ENCODE measurements around the gene IL1RAPL1.

IL1RAPL1 gene

DNA sequence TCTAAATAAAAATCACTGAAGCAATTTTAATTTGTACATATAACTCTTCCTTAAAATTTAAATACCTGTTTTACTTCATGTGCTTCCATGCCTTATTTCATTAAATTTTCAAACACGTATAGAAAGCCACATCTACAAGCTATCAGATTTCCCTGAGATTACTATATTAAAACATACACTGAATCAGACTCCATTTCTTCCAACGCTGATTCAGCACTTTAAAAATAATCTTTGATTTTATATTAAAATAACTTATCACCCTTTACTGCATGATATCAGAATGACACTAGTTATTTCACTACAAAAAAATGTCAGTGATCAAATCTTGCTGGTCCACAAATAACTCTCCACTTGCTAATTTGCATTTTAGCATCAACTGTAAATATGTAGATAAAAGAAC lies 550.8 kb downstream of the IL1RAPL1 start:
- no peak for DNase-seq

DNA sequence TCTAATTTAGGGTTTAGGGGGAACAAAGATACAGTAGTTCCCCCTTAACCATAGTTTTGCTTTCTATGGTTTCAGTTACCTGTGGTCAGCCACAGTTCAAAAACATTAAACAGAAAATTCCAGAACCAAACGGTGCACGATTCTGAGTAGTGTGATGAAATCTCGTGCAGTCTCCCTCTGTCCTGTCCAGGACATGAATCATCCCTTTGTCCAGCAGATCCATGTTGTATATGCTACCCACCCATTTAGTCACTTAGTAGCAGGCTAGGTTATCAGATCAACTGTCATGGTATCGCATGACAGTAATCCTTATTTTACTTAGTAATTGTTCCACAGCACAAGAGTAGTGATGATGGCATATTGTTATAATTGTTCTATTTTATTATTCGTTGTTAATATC lies 556.1 kb downstream of the IL1RAPL1 start:
- DNase-seq, result no peak

DNA sequence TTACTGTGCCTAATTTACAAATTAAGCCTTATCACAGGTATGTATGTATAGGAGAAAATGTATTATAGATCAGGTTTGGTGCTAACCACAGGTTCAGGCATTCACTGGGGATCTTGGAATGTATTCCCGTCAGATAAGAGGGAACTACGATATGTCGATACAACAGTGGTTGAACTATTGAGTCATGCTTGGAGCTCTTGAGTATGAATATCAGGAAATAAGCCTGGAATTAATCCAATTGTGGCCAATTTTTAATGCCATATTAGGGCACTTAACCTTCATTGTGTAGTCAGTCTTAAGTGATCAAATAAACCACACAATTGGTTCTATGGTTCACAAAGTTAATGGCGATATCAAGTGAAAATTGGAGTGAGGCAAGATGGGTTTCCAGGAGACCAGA lies 556.5 kb downstream of the IL1RAPL1 start:
- no peak for DNase-seq

DNA sequence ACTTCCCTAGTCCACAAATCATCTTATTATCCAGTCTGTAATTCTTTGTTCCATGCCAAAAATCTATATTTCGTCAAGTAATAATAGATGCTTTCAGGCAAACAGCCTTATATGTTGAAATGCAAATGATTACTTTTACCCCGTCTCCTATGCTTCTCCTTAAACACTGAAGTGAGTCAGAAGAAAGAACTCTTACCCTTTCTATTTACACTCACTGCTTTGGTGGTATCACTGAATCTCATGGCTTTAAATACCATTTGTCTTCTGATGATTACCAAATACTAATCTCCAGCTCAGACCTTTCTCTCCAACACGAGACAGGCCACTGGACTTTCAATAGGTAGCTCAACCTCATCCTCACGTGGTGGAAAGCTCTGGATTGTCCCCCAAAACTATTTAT lies 558.1 kb downstream of the IL1RAPL1 start:
- no peak for DNase-seq

DNA sequence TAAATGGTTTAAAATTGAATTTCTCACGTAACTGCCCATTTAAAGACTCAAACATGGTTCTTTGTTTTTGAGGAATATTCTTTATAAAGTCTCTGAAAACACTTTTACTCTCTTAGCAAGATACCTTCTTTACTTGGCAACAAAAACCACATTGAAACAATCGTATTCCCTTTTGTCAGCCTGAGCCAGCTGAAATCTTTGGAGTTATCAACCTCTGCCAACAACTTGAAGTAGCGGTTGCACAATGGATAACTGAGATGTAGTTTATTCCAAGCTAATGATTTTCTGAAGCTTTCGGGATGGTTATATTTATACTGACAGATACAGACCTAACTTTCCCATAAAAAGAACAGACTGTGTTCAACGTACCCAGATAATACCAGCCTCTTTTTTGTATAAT lies 561.3 kb downstream of the IL1RAPL1 start:
- no peak for DNase-seq

DNA sequence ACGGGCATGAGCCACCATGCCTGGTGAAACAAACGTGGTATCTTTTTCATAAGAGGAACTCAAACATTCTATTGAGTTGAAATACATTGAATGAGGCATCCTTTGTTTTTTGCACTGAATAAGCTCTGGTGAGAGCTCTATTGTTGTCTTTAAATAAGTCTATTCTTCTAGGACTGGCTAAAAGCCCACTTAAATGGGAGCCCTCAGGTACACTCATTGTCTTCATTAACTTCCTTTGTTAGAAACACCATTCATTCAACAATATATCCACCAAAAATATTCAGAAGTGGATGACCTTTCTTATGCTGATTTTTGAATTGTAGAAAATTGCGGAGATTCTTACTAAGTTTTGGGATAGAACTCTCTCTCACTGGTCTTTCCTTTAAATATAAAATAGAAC lies 568.0 kb downstream of the IL1RAPL1 start:
- no peak for DNase-seq

DNA sequence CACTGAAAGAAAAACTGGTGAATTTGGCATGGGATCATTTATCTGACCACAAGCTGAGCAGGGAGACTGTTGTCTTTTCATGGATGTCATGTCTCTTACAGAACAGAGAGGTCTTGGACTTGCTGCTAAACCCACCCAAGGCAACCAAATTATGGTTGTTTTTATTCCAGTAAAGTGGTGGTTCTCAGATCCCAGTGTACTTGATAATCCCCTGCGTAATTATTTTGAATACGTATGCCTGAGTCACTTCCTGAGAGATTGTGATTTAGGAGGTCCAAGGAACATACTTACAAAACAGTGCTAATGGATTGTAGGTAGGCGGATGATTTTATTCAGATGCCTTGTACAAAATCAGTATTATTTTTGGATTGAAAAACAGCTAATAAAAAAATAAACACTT lies 585.6 kb downstream of the IL1RAPL1 start:
- DNase-seq, result no peak

DNA sequence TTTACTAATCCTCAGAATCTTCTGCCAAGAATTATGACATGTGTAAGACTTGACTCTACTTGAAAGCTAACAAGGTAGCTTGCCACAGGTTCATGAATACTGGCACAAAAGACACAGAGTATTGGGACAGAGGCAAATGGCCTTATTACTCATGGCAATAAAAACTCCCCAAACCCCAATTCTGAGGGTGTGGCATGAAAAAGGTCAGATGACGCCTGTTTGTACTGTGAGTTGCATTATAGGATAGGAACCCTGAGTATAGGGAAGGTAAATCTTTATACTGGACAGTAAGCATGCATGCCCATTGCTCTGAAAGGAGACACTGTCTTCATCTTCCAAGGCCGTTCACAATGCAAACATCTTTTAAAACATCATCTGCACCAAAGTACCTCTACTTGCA lies 600.0 kb downstream of the IL1RAPL1 start:
- DNase-seq, result no peak

DNA sequence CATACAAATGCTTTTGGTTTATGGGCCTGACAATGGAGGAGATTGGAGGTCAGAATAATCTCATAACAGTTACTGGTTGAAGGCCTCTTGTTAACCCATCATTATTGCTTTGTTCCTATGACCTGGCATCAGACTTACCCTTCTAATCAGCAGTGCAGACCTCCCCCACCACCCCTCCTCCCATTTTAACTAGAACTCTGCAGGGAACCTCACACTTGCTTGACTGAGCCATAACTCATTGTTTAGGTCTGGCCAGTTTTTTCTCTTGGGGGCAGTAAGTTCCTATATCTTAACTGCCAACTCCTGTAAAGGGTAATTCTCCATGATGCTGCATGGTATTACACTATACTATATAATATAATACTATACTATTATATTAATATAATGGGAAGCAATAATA lies 609.3 kb downstream of the IL1RAPL1 start:
- DNase-seq, result no peak

DNA sequence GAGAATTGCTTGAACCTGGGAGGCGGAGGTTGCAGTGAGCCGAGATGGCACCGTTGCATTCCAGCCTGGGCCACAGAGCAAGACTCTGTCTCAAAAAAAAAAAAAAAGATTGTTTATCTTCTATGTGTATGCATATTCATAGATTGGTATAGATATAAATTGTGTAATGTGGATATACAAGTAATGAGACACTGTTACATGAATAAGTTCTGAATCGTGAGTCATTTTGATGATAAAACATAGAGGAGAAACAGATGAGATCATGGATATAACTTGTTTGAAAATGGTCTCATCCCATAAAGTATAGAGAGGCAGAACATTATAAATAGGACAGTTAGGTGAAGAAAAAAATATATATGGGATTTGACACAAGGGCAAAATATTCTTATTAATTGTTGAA lies 628.0 kb downstream of the IL1RAPL1 start:
- no peak for DNase-seq

DNA sequence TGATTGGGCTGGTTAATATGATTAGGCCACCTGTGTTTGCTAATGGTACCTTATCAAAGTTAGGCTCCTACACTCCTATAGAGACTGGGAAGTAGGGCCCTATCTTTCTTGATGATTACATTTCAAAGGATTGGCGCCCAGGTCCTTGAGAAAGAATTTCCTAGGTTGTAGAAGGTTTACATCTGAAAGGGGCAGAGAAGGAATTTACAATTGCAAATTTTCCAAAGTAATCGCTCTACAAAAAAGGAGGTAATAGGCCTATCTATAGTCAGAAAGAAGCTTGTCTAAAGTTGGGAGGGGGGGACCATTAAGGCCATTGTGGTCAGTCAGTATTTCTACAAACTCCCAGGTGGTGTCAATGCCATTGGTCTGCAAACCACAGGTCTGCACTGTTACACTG lies 638.4 kb downstream of the IL1RAPL1 start:
- no peak for DNase-seq

DNA sequence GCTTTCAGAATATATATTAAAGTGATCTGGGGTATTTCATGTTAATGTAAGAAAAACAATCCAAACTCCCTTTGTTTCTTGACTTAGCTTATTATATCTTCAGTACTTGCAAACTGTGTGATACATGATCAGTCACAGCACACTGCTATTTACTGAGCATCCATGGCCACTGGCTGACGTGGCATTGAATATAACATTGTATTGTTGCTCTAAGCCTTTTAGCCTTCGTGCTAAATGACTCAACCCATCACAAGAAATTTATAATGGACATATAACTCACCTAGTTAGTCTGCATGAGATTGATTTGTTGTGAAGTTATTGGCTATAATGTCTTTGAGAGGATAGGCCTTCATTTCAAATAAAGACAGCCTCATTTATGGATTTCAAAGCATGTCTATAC lies 642.6 kb downstream of the IL1RAPL1 start:
- DNase-seq, result no peak

DNA sequence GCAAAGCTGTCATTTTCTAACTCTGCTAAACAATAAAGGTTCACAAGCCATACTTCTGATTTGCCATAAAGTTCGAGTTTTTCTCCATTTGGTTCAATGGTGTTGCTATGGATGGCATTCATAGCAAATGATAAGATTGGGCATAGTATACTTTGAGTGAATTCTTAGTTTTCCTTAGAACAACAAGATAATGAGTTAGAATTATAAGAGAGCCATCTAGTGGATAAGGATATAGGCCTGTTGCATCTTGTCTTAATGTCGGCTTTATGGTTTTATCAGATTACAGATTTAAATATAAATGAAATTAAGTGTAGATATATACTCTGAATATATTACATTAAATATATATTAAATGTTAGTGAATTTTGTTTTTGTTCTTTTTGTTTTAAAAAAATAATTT lies 644.6 kb downstream of the IL1RAPL1 start:
- no peak for DNase-seq

DNA sequence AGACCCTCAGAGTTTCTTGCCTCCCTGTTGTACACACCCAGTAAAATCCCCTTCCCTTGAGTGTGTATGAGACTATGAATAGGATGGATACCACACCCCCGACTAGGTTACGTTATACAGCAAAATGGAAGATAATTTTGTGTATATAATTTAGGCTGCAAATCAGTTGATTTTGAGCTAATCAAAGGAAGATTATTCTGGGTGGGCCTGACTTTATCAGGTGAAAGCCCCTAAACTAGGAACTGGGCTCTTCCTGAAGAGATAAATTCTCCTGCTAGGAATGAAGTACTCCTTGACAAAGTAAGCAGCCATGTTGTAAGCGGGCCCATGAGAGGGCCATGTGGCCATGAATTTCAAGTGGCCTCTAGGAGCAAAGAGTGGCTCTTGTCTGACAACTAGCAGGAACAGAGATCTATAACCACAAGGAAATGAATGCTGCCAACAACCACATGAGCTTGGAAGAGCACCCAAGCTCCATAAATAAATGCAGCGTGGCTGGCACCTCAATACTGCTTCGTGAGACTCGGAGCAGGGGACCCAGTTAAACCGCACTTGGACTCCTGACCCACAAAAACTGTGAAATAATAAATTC lies 646.4 kb downstream of the IL1RAPL1 start:
- DNase-seq, result no peak

DNA sequence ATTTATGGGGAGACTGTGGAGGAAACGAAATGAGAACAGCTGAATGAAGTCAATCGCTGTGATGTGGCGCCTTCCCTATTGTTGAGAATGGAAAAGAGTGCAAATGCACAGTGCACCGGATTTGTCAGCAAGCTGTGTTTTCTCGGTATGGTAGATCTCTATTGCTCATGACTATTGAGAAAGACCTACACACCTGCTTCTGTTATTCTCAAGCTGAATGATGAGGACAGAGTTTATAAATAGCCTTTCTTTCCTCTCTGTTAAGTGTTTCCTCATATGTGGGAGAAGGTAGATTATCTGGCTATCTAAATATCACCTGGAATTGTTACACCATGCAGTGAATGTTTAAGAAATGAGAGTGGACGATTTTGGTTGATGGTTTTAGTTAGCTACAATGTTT lies 650.7 kb downstream of the IL1RAPL1 start:
- no peak for DNase-seq

DNA sequence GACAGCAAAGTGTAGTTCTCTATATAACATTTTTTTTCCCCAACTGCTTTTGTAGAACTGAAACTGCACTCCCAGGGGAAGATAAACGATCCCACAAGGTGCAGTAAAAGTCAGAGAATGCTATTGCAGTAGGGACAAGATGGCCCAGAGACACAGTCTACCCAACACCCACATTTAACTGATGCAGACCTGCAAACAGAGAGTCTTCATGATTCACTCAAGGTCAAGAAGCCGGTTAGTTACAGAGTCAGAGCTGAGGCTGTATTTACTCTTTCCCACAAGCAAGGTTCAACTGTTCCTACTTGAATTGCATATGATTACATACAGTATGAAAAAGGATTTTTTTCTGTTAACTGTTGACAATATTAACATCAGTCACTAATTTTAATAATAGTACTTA lies 654.6 kb downstream of the IL1RAPL1 start:
- DNase-seq, result no peak

DNA sequence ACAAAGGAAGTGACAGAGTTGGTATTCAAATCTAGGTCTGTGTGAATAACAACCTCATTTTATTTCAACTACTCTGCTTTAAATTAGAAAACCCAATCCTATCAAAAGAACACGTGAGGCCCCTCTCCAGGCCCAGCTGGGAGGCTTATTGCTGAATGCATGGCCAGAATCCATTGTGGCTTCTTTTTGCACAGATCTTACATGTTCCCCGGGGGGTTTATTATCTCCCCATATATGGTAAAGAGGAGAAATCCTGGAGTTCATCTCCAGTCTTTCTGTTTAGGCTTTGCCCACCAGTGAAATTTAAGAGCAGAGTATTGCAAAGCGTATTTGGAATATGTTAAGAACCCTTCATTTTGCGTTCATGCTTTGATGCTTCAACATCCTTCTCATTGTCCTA lies 655.6 kb downstream of the IL1RAPL1 start:
- DNase-seq, result no peak

DNA sequence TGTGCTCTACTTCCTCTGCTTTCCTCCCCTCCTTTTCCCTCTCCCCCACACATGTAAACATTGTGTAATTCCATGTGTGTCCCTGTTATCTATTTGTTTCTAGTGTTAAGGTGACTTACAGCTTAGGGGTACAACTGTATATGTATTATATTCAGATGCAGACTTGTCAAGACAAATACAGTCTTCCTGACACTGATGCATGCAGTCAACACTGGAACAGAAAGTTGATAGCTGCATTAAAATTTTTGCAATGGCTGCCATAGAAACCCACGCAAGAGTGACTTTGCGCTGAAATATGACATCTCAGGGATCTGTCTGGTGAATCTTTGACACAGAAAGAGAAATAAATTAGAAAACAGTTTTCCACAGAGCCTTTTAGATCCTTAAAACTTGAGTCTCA lies 656.7 kb downstream of the IL1RAPL1 start:
- no peak for DNase-seq

DNA sequence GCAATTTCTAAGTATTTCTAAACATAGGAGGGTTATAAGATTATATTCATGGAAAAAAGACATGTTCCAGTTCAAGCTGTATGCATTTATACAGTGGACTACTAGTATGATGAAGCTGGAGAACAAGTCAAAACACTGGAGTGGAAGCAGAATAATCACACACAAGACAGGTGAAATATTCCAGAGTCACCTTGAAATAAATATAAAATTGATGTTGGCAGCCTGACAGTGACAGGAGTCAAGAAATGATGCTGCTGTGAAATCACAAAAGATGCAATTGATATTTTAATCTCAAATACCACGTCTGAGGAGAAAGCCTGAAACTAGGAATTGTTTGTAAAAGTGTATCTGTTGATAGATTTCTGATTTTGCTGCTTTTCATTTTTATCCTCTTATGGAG lies 667.3 kb downstream of the IL1RAPL1 start:
- no peak for DNase-seq

DNA sequence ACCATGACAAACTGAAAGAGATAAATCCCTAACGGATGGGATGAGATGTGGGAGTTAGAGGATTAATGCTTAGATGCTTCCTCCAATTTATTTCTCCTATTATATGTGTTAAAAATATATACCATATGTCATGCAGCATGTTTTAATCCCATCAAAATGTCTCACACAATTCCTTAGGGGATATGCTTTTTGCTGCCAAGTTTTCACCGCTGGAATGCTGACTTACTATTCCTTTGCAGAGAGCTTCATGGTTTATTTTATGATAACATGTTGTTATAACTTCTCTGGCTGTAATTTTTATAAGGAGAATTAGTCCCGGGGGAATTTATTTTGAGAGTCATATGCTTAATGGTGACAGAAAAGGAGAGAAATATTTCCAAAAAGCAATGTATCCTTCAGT lies 670.3 kb downstream of the IL1RAPL1 start:
- DNase-seq, result no peak

DNA sequence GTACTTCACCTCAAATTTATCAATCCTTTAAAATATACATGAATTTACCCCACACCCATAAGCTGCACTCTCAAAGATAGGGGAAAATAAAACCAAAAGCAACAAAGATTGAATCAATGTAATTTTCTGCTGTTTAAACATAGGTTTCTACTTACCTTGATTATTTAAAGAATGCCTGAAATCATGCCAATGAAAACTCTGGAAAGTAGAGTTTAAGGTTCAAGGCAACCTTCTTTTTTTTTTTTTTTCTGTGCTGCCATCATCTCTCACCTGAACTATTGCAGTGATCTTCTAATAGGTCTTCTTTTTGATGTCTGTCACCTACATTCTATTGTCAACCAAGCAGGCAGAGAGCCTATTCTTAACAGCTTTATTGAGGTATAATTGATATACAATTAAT lies 682.1 kb downstream of the IL1RAPL1 start:
- DNase-seq, result no peak

DNA sequence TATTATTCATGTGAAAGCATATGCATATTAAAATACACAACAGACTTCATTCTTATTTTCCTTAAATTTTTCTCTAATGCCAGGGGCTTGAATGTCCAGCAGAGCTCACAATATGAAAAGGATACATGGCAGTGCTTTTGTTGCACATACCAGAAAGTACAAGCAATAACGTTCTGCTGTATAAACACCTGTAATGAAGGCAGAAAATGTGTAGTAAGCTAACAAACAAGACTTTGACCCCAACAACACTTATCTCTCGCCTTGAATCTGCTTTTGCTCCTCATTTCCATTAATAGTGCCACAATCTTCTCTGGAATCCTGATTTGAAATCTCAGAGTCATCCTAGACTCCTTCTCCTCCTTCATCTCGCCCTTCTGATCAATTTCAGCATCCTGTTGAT lies 687.3 kb downstream of the IL1RAPL1 start:
- DNase-seq, result no peak

DNA sequence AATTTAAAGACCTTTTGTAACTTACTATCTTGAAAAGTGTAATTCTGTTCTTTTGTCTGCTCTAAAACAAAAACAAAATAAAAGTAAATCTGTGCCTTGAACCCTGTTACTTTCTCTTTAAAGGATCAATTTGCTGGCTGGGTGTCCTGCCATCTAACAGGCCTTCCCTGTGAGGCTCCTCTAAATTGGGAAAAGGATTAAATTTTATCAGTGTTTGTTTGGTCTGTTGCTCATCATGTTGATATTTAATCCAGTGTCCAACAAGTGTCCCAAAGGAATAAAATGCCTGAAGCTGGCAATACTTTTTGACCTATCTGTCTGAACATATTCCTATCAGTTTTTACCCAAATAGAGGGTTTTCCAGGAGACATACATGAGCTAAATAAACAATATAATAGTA lies 688.7 kb downstream of the IL1RAPL1 start:
- no peak for DNase-seq

DNA sequence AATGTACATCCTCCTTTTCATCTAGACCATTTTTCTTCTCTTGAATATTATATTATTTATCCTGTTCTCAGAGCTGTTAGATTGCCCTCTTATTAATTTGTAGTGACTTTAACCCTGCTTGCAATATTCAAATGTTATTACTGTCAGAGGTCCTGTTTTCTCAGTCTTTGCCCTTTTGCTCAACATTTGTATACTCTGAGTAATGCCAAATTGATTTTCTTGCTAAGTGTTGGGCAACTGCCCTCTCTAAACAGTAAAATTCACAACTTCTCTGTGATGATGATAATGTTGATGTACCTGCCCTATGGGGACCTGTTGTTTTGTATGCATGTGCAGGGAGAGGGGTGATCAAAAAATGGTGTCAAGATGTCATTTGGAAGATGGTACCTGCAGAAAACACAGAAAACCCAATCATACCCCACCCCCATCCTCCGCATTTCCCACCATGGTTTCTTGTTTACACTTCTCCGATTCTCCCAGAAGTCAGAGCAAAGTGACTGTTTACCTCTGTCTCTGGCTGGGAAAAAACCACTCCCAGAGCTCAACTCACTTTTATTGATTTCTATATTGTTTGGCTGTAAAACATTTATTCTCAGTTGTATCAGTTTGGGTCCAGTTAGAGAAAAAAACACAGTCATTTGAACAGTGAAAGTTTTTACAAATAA lies 694.0 kb downstream of the IL1RAPL1 start:
- DNase-seq, result no peak

DNA sequence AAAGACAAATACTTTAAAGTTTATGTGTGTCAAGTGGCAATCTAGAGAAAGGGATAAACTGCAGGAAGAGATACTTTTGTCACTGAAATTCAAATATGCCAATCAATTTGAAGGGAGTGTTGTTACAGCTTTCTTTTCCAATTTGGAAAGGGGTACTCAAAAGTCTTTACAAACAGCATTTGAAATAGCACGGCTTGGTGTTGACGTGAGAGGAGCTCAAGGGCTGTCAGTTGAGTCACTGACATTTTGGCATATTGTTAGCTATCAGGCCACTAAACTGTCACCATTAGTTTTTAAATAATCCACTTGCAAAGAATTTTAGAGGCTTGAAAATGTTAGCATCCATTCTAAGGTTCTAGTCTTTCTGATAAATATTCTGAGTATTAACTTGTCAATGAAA lies 698.4 kb downstream of the IL1RAPL1 start:
- no peak for DNase-seq

Measured in NCI-H2171 (cell line).